IMR-90 (cell line): ENCODE results near the gene ITGA2. TPM values are rescaled to one million over a fixed set of nuclear protein-coding genes. Genes with fewer than 3 reads are reported as not detected.

Source experiments
- ATAC-seq: fragments of 200-7000 bp; cut with Tn5 transposase; 2 replicates; pipeline ENCODE4 v1.9.1; 2020; ENCODE audit warnings: low read depth, mild to moderate bottlenecking, moderate library complexity
- BruUV-seq: library from RNA; stranded (reverse); fragments of 400-500 nt; replicated peaks from 2 replicates; lab custom pipeline; 2021; lab: Mats Ljungman, UMichigan
- CTCF ChIA-PET: fragments of 300-600 bp; formaldehyde crosslinking; extraction: SDS; loops from one replicate; lab custom pipeline; 2021; ENCODE audit warnings: antibody characterized with exemption; lab: Yijun Ruan, JAX
- POLR2A ChIA-PET: fragments of 300-600 bp; sonication (Branson Sonifier 250); formaldehyde crosslinking; loops from one replicate; lab custom pipeline; 2022; ENCODE audit warnings: antibody characterized with exemption; ENCODE audit not compliant: unreplicated experiment; lab: Charles Lee
- DNase-seq: peaks from one replicate; pipeline ENCODE4 v3.0.0; 2013
- H2AFZ ChIP-seq: replicated peaks from 2 replicates; pipeline ENCODE3; 2013; ENCODE audit warnings: low read length, mild to moderate bottlenecking; ENCODE audit not compliant: poor library complexity
- H2AK5ac ChIP-seq: 2 replicates; pipeline ENCODE4 v1.6.1; 2013; ENCODE audit warnings: low read depth, low read length, inconsistent platforms
- H2AK9ac ChIP-seq: replicated peaks from 2 replicates; pipeline ENCODE3; 2013; ENCODE audit warnings: mild to moderate bottlenecking, low read depth, low read length, moderate library complexity; ENCODE audit not compliant: poor library complexity
- H2BK120ac ChIP-seq: 2 replicates; pipeline ENCODE4 v1.6.1; 2013; ENCODE audit warnings: low read depth, low read length, inconsistent platforms
- H2BK15ac ChIP-seq: 3 replicates; pipeline ENCODE4 v1.6.1; 2013; ENCODE audit warnings: low read depth, low read length, inconsistent platforms
- H2BK20ac ChIP-seq: 2 replicates; pipeline ENCODE4 v1.6.1; 2013; ENCODE audit warnings: low read depth, mild to moderate bottlenecking, inconsistent platforms, low read length, moderate library complexity
- H2BK5ac ChIP-seq: 2 replicates; pipeline ENCODE4 v1.6.1; 2013; ENCODE audit warnings: mild to moderate bottlenecking, low read depth, low read length, inconsistent platforms; ENCODE audit not compliant: poor library complexity, severe bottlenecking
- H3K14ac ChIP-seq: replicated peaks from 2 replicates; pipeline ENCODE4 v1.6.1; 2013; ENCODE audit warnings: low read depth, low read length, inconsistent platforms
- H3K18ac ChIP-seq: 2 replicates; pipeline ENCODE4 v1.6.1; 2013; ENCODE audit warnings: low read depth, low read length, control low read depth
- H3K23ac ChIP-seq: 2 replicates; pipeline ENCODE4 v1.6.1; 2013; ENCODE audit warnings: low read depth, low read length, inconsistent platforms
- H3K27ac ChIP-seq: 2 replicates; pipeline ENCODE4 v1.5.1; 2013; ENCODE audit warnings: mild to moderate bottlenecking, control low read depth, low read length; ENCODE audit not compliant: insufficient read depth
- H3K27me3 ChIP-seq: 2 replicates; pipeline ENCODE4 v1.6.1; 2013; ENCODE audit warnings: low read length; ENCODE audit not compliant: control insufficient read depth, insufficient read depth
- H3K36me3 ChIP-seq: 2 replicates; pipeline ENCODE4 v1.6.1; 2013; ENCODE audit warnings: low read length, mixed read lengths; ENCODE audit not compliant: control insufficient read depth, insufficient read depth
- H3K4ac ChIP-seq: 2 replicates; pipeline ENCODE4 v1.6.1; 2013; ENCODE audit warnings: low read depth, low read length, inconsistent platforms
- H3K4me1 ChIP-seq: 2 replicates; pipeline ENCODE4 v1.6.1; 2013; ENCODE audit warnings: low read length, mixed read lengths; ENCODE audit not compliant: control insufficient read depth, insufficient read depth
- H3K4me2 ChIP-seq: 2 replicates; pipeline ENCODE4 v1.6.1; 2013; ENCODE audit warnings: low read depth, mild to moderate bottlenecking, control low read depth, low read length, moderate library complexity
- H3K4me3 ChIP-seq: 2 replicates; pipeline ENCODE4 v1.5.1; 2013; ENCODE audit warnings: low read depth, mild to moderate bottlenecking, control low read depth, low read length, moderate library complexity; ENCODE audit not compliant: insufficient read depth
- H3K56ac ChIP-seq: 2 replicates; pipeline ENCODE4 v1.6.1; 2013; ENCODE audit warnings: low read length, inconsistent platforms; ENCODE audit not compliant: insufficient read depth; ENCODE audit errors: extremely low read depth
- H3K79me1 ChIP-seq, 2 experiments: 2 replicates each; pipeline ENCODE4 v1.6.1; 2013; ENCODE audit warnings: low read length in 2 of 2, inconsistent platforms in 1 of 2, low read depth in 1 of 2
- H3K9ac ChIP-seq: 2 replicates; pipeline ENCODE4 v1.6.1; 2013; ENCODE audit warnings: low read depth, low read length, control low read depth
- H3K9me1 ChIP-seq: 2 replicates; pipeline ENCODE4 v1.6.1; 2013; ENCODE audit warnings: low read length, inconsistent platforms; ENCODE audit not compliant: insufficient read depth
- H3K9me3 ChIP-seq: 2 replicates; pipeline ENCODE4 v1.6.1; 2013; ENCODE audit warnings: low read length; ENCODE audit not compliant: control insufficient read depth, insufficient read depth
- H4K20me1 ChIP-seq: 2 replicates; pipeline ENCODE4 v1.6.1; 2013; ENCODE audit warnings: low read length, inconsistent platforms; ENCODE audit not compliant: insufficient read depth
- H4K5ac ChIP-seq: 2 replicates; pipeline ENCODE4 v1.6.1; 2013; ENCODE audit warnings: mild to moderate bottlenecking, low read depth, low read length, control low read depth
- H4K8ac ChIP-seq, 2 experiments: 2 replicates each; pipeline ENCODE4 v1.6.1; 2013; ENCODE audit warnings: low read depth in 2 of 2, low read length in 2 of 2, control low read depth in 1 of 2, inconsistent platforms in 1 of 2
- H4K91ac ChIP-seq: 2 replicates; pipeline ENCODE4 v1.6.1; 2013; ENCODE audit warnings: low read depth, low read length, inconsistent platforms; ENCODE audit not compliant: insufficient read depth
- MAFK ChIP-seq: IDR thresholded peaks from 2 replicates; pipeline ENCODE4 v1.6.1; 2012; ENCODE audit warnings: low read depth, low read length, improper control_type of control experiment
- MAZ ChIP-seq: IDR thresholded peaks from 2 replicates; pipeline ENCODE4 v1.6.1; 2012; ENCODE audit warnings: low read depth, mild to moderate bottlenecking, low read length, improper control_type of control experiment, moderate library complexity, borderline replicate concordance
- NFE2L2 ChIP-seq: fragments of 150-350 bp; IDR thresholded peaks from 2 replicates; pipeline ENCODE4 v1.6.1; 2016; ENCODE audit warnings: low read depth, mild to moderate bottlenecking, low read length
- WGBS, 2 experiments: methylation state at CpG; one replicate each; pipeline versions ENCODE4 v1.1.5 to v1.1.7; 2013; ENCODE audit warnings: missing lambda C conversion rate in 2 of 2; ENCODE audit not compliant: insufficient read length in 1 of 2; ENCODE audit errors: extremely low coverage in 2 of 2; 5-methylcytosine and 5-hydroxymethylcytosine counted together
- dilution Hi-C: fragments of 300-500 bp; cut with HindIII; formaldehyde crosslinking; loops from one replicate; pipeline ENCODE4 v1.14.3; 2018; ENCODE audit warnings: low sequenced_read_pairs; ENCODE audit not compliant: unreplicated experiment
- in situ Hi-C: fragments of 300-500 bp; cut with MboI; formaldehyde crosslinking; loops from 3 replicates; pipeline ENCODE4 v1.14.3; 2019; ENCODE audit warnings: low sequenced_read_pairs, inconsistent platforms, mixed read lengths
- intact Hi-C: fragments of 100-400 bp; cut with micrococcal nuclease; formaldehyde crosslinking; loops from 2 replicates; pipeline ENCODE4 v1.10.0; 2022
- polyA plus RNA-seq, 3 experiments: library from polyadenylated mRNA; depleted of rRNA; stranded (reverse); fragments of >200 nt; gene quantifications; 2 replicates each; pipeline ENCODE4 v1.2.3, GENCODE V29; 2012; ENCODE audit warnings: low replicate concordance in 1 of 3
- total RNA-seq: library from RNA; depleted of rRNA; stranded (reverse); fragments of >200 nt; gene quantifications from 2 replicates; pipeline ENCODE4 v1.2.3, GENCODE V29; 2012

The ITGA2 gene
- total and polyA plus RNA-seq, 2 of the 4 experiments (the other 2 are of a cell fraction), result 23.3 to 93.4 TPM

- peak overlapping the region; percentile 87 for H2BK120ac ChIP-seq
- dilution Hi-C loops, result no loop called here
- TF ChIP-seq NFE2L2, result no peak
- TF ChIP-seq MAZ, result no peak
- no peak for TF ChIP-seq MAFK
- H2BK20ac ChIP-seq, result peak overlapping the region; percentile 65; the same call in 1 of the 2 replicates
- peak overlapping the region; percentile 93 for H3K4me3 ChIP-seq
- peak overlapping the region; percentile 78 for H3K27ac ChIP-seq
- H2AFZ ChIP-seq, result peak overlapping the region; percentile 92
- peak overlapping the region; percentile 80 for H3K14ac ChIP-seq
- H4K91ac ChIP-seq, result peak overlapping the region; percentile 64
- H3K79me1 ChIP-seq, result peaks cover 0 to 54% of the 10 kb centered on the region in 2 experiments; a peak in 2 of 4 replicates
- ATAC-seq (no peak), DNase-seq (no peak)
- no TSS peak for BruUV-seq
- peak overlapping the region; percentile 88 for H3K4ac ChIP-seq
- peak overlapping the region; percentile 42 for H3K56ac ChIP-seq
- no peaks in the 10 kb centered on the region for H4K20me1 ChIP-seq
- CTCF ChIA-PET, result interaction anchor here (1.0 to 1.4 kb wide), 2 partner anchors 9 to 41 kb away, joined by 3 to 4 read pairs; no protein-coding TSS in a partner anchor
- H2BK5ac ChIP-seq, result peak overlapping the region; percentile 69
- 20% methylated on average over 2 of the region's 16 CpGs; no CpG with 5 or more reads in 1 of the 2 experiments for WGBS, 2 experiments
- peak overlapping the region; percentile 65 for H4K5ac ChIP-seq
- peak overlapping the region; percentile 56 for H2AK9ac ChIP-seq
- H2AK5ac ChIP-seq, result peak overlapping the region; percentile 79
- H3K36me3 ChIP-seq, result peaks cover 5% of the 10 kb centered on the region; the same call in 1 of the 2 replicates
- in situ Hi-C loops, result no loop called here
- peak overlapping the region; percentile 84 for H3K4me2 ChIP-seq
- H4K8ac ChIP-seq, result peak overlapping the region; percentile 80 to 85
- H3K27me3 ChIP-seq, result no peaks in the 10 kb centered on the region
- H3K9me1 ChIP-seq, result peaks cover 3% of the 10 kb centered on the region
- peak overlapping the region; percentile 80 for H3K9ac ChIP-seq
- H3K4me1 ChIP-seq, result peaks cover 18% of the 10 kb centered on the region; the same call in 1 of the 2 replicates
- H2BK15ac ChIP-seq, result peak overlapping the region; percentile 68
- H3K9me3 ChIP-seq, result no peaks in the 10 kb centered on the region
- POLR2A ChIA-PET, result interaction anchor here (0.6 kb wide), 1 partner anchor 52 kb away, joined by 4 read pairs; no protein-coding TSS in a partner anchor
- intact Hi-C loops, result loop anchor here (2.0 kb wide), 1 partner anchor 40 kb away; no protein-coding TSS in a partner anchor
- peak overlapping the region; percentile 27 for H3K18ac ChIP-seq
- peak overlapping the region; percentile 99 for H3K23ac ChIP-seq
These were observed 672 bp upstream of the ITGA2 start for GRCh38 chr5:52988335-52989024.
